HepG2 (cell line): ENCODE results near the gene BIN1. TPM values are rescaled to one million over a fixed set of nuclear protein-coding genes. Genes with fewer than 3 reads are reported as not detected.
A peak's percentile ranks its signal among the peaks of the same experiment; 100 is the strongest.

Experiments used
- ATAC-seq: fragments of 200-7000 bp; cut with Tn5 transposase; 3 replicates; pipeline ENCODE4 v1.9.1; 2020; ENCODE audit warnings: mild to moderate bottlenecking, moderate library complexity
- BruUV-seq: library from RNA; stranded (reverse); fragments of 400-500 nt; replicated peaks from 2 replicates; lab custom pipeline; 2021; lab: Mats Ljungman, UMichigan
- CTCF ChIA-PET: fragments of 300-600 bp; formaldehyde crosslinking; extraction: SDS; loops from one replicate; lab custom pipeline; 2021; ENCODE audit warnings: low total read pairs, inconsistent platforms, low intra/inter-chr PET ratio; lab: Yijun Ruan, JAX
- POLR2A ChIA-PET: fragments of 350-600 bp; sonication (Branson Sonifier 250); formaldehyde crosslinking; loops from one replicate; lab custom pipeline; 2020; ENCODE audit warnings: antibody characterized with exemption, inconsistent platforms; lab: Yijun Ruan, JAX
- DNase-seq: peaks from one replicate; pipeline ENCODE4 v3.0.0-alpha.2; 2015; ENCODE audit warnings: low spot score
- FAIRE-seq: peaks from 3 replicates; lab custom pipeline; 2011; peaks lifted over from hg19 to GRCh38; lab: Jason Lieb, UNC
- H2AFZ ChIP-seq: one replicate; pipeline ENCODE4 v1.6.1; 2011; ENCODE audit warnings: low read length, inconsistent platforms
- H3K27ac ChIP-seq: fragments of 300-600 bp; 3 replicates; pipeline ENCODE4 v1.8.0; 2011; ENCODE audit warnings: mixed run types, mild to moderate bottlenecking, mixed read lengths, low read length, inconsistent platforms; ENCODE audit not compliant: insufficient read depth; ENCODE audit errors: extremely low read length
- H3K27me3 ChIP-seq, 2 experiments: fragments of 200-600 bp in 1 of 2; 2 replicates in 1 of 2; 3 replicates in 1 of 2; pipeline versions ENCODE4 v1.6.0 to v1.8.0; 2011; ENCODE audit warnings: low read length in 2 of 2, mild to moderate bottlenecking in 2 of 2, moderate library complexity in 2 of 2, inconsistent platforms in 1 of 2; ENCODE audit not compliant: insufficient read depth in 2 of 2, control insufficient read depth in 1 of 2
- H3K36me3 ChIP-seq, 2 experiments: fragments of 200-600 bp in 1 of 2; replicated peaks in 1 of 2; 2 replicates in 1 of 2; 3 replicates in 1 of 2; pipeline versions ENCODE4 v1.5.1 to v1.8.0; 2011; ENCODE audit warnings: low read length in 2 of 2, inconsistent platforms in 1 of 2; ENCODE audit not compliant: insufficient read depth in 2 of 2, control insufficient read depth in 1 of 2
- H3K4me1 ChIP-seq: 2 replicates; pipeline ENCODE4 v1.5.1; 2012; ENCODE audit warnings: low read length, inconsistent platforms; ENCODE audit not compliant: insufficient read depth
- H3K4me2 ChIP-seq: 2 replicates; pipeline ENCODE4 v1.6.0; 2011; ENCODE audit warnings: low read depth, low read length, inconsistent platforms
- H3K4me3 ChIP-seq, 3 experiments: fragments of 200-600 bp in 1 of 3; sonication (generic), shearing (Covaris generic) in 1 of 3; replicated peaks in 1 of 3; 2 replicates each; pipeline ENCODE4 v1.5.1; 2011 to 2016; ENCODE audit warnings: low read length in 3 of 3, inconsistent platforms in 2 of 3, low read depth in 2 of 3, mild to moderate bottlenecking in 2 of 3, control low read depth in 1 of 3, mixed read lengths in 1 of 3; ENCODE audit not compliant: insufficient read depth in 1 of 3
- H3K79me2 ChIP-seq: one replicate; pipeline ENCODE4 v1.6.1; 2011; ENCODE audit warnings: low read length, inconsistent platforms; ENCODE audit not compliant: insufficient read depth
- H3K9ac ChIP-seq: 2 replicates; pipeline ENCODE4 v1.6.0; 2011; ENCODE audit warnings: mild to moderate bottlenecking, low read depth, low read length, inconsistent platforms; ENCODE audit not compliant: insufficient read depth
- H3K9me3 ChIP-seq: 2 replicates; pipeline ENCODE4 v1.5.1; 2012; ENCODE audit warnings: mild to moderate bottlenecking, low read length
- H4K20me1 ChIP-seq: 2 replicates; pipeline ENCODE4 v1.6.0; 2011; ENCODE audit warnings: inconsistent platforms, mild to moderate bottlenecking, low read length, moderate library complexity; ENCODE audit not compliant: insufficient read depth
- CC2D1A ChIP-seq: sonication (generic); formaldehyde crosslinking; IDR thresholded peaks from 2 replicates; pipeline ENCODE4 v1.8.1; 2023; ENCODE audit warnings: mild to moderate bottlenecking, missing genetic modification reagents
- FIP1L1 ChIP-seq: fragments of 200-400 bp; formaldehyde crosslinking; IDR thresholded peaks from 2 replicates; pipeline ENCODE4 v1.6.1; 2018; ENCODE audit warnings: low read depth, mild to moderate bottlenecking, low read length, moderate library complexity, borderline replicate concordance; ENCODE audit not compliant: insufficient read depth
- MAFG ChIP-seq: sonication (generic); formaldehyde crosslinking; IDR thresholded peaks from 2 replicates; pipeline ENCODE4 v1.5.1; 2020; ENCODE audit warnings: mild to moderate bottlenecking, missing genetic modification reagents
- NCOA1 ChIP-seq: sonication (generic); formaldehyde crosslinking; IDR thresholded peaks from 2 replicates; pipeline ENCODE4 v1.9.0; 2021; ENCODE audit warnings: missing genetic modification reagents
- ZNF253 ChIP-seq: sonication (generic); formaldehyde crosslinking; IDR thresholded peaks from 2 replicates; pipeline ENCODE4 v1.8.0; 2022; ENCODE audit warnings: mild to moderate bottlenecking, missing genetic modification reagents, borderline replicate concordance
- WGBS: methylation state at CpG from one replicate; pipeline ENCODE4 v1.1.6; 2017; ENCODE audit warnings: low lambda C conversion rate; 5-methylcytosine and 5-hydroxymethylcytosine counted together
- in situ Hi-C: cut with HindIII; loops from 2 replicates; pipeline ENCODE4 v1.10.0; 2017; ENCODE audit warnings: low pct_unique_long_range_greater_than_20kb; ENCODE audit not compliant: extremely low pct_ligation_motif_present
- intact Hi-C: fragments of 100-400 bp; cut with micrococcal nuclease; formaldehyde crosslinking; loops from one replicate; pipeline ENCODE4 v1.10.0; 2022; ENCODE audit not compliant: unreplicated experiment
- polyA plus RNA-seq, 8 experiments: library from polyadenylated mRNA; depleted of rRNA in 3 of 8; stranded (reverse) in 7 of 8; unstranded in 1 of 8; fragments of >200 nt; fragmentation: Illumina TruSeq in 4 of 8; extraction: Trizol in 4 of 8; gene quantifications; 2 replicates each; pipeline versions ENCODE4 v1.2.1 to v1.2.3, GENCODE V29; 2011 to 2016; ENCODE audit warnings: low read depth in 4 of 8, missing spikeins in 1 of 8, mixed read lengths in 1 of 8; ENCODE audit not compliant: insufficient read depth in 1 of 8
- total RNA-seq, 5 experiments: library from RNA; depleted of rRNA; stranded (reverse); fragments of >200 nt; fragmentation: Illumina TruSeq; extraction: Trizol; gene quantifications; 2 replicates each; pipeline ENCODE4 v1.2.3, GENCODE V29; 2016; ENCODE audit warnings: low read depth in 1 of 5
- TF ChIP-seq, protein P1 (sequence below): sonication (generic); formaldehyde crosslinking; IDR thresholded peaks from one replicate; pipeline ENCODE4 v1.5.1; 2020; ENCODE audit warnings: mild to moderate bottlenecking, missing genetic modification reagents; ENCODE audit errors: not compliant biosample characterization

The BIN1 gene
- total and polyA plus RNA-seq, 2 of the 13 experiments (the other 11 are each of a cell fraction or from before 2014, with no cell fraction given), result 0.93 to 1.2 TPM

DNA sequence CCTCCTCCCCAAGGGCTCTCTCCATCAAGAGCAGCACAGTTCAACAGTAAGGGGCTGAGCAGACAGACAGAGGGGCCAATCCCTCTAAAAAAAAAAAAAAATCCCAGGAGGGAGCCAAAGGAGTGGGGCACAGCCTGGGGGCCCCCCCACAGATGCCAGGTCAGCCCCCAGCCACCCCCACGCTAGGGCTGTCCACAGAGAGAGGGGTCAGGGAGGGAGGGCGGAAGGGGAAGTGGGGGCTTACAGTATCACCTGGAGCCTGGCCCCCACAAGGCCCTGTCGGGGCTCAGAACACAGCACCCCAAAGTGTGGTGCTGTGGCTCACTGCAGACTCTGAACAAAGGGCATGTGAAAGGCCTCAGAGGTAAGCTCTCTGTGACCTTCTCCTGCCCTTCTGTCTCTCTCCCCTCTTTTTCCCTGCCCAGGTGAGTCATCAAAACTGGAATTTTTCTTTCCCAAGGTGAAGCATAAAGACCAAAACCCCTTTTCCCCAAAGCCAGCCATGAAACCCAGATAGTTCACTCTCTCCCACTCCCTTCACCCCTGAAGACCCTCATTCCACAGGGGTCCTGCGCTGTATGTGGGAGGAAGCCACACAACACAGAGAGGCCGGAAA, 13.9 kb downstream of the BIN1 start:
- ATAC-seq (no peak), DNase-seq (no peak), FAIRE-seq (no peak)
- H3K4me2 ChIP-seq, result no peak overlapping the region
- no peak overlapping the region for H3K4me3 ChIP-seq
- POLR2A ChIA-PET, result no interaction called here
- in situ Hi-C loops (no loop called here), intact Hi-C loops (no loop called here)
- no TSS peak for BruUV-seq
- H3K4me1 ChIP-seq, result no peaks in the 10 kb centered on the region
- H2AFZ ChIP-seq, result no peak overlapping the region
- 80% methylated on average over 4 of the region's 5 CpGs for WGBS
- TF ChIP-seq NCOA1 (CRISPR knock-in tag) (no peak), ZNF253 (CRISPR knock-in tag) (no peak), CC2D1A (CRISPR knock-in tag) (no peak), FIP1L1 (no peak)
- H4K20me1 ChIP-seq, result no peaks in the 10 kb centered on the region
- no peaks in the 10 kb centered on the region for H3K9me3 ChIP-seq
- H3K9ac ChIP-seq, result no peak overlapping the region
- CTCF ChIA-PET, result no interaction called here
- no peaks in the 10 kb centered on the region for H3K79me2 ChIP-seq
- H3K36me3 ChIP-seq, result no peaks in the 10 kb centered on the region
- H3K27me3 ChIP-seq, result peaks cover 3 to 13% of the 10 kb centered on the region in 2 experiments; a peak in 3 of 5 replicates
- H3K27ac ChIP-seq, result no peak overlapping the region

DNA sequence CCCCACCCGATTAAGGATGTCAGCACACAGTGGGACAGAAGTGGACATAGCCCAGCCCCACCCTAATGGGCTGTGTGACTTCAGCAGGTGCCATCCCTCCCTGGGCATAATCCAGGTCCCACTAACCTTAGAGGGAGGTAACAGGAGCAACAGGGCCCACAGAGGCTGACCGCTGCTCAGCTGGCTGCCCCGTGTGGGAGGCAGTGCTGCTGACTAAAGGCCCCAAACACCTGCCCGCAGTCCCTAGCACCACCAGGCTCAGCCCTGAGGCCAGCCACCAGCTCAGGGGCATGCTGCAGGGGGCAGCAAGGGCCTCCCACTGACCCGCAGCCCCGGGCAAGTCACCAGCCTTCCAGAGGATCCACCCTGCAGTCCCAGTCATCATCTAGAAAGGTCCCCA, 14.6 kb downstream of the BIN1 start:
- POLR2A ChIA-PET, result no interaction called here
- ATAC-seq (no peak), DNase-seq (no peak)
- Histone ChIP-seq H3K9me3 (no peaks in the 10 kb centered on the region), H3K36me3 (no peaks in the 10 kb centered on the region), H3K4me3 (no peak overlapping the region), H2AFZ (no peak overlapping the region), H3K4me1 (no peaks in the 10 kb centered on the region), H3K9ac (no peak overlapping the region), H3K4me2 (no peak overlapping the region), H3K79me2 (no peaks in the 10 kb centered on the region)
- in situ Hi-C loops, result no loop called here
- CTCF ChIA-PET, result no interaction called here
- no TSS peak for BruUV-seq
- WGBS, result 37% methylated on average over 4 of the region's 6 CpGs
- TF ChIP-seq MAFG (CRISPR knock-in tag), result 0 out of 2 replicates have a peak, but pooled peaks have one; percentile 19
- TF ChIP-seq, protein P1, sequence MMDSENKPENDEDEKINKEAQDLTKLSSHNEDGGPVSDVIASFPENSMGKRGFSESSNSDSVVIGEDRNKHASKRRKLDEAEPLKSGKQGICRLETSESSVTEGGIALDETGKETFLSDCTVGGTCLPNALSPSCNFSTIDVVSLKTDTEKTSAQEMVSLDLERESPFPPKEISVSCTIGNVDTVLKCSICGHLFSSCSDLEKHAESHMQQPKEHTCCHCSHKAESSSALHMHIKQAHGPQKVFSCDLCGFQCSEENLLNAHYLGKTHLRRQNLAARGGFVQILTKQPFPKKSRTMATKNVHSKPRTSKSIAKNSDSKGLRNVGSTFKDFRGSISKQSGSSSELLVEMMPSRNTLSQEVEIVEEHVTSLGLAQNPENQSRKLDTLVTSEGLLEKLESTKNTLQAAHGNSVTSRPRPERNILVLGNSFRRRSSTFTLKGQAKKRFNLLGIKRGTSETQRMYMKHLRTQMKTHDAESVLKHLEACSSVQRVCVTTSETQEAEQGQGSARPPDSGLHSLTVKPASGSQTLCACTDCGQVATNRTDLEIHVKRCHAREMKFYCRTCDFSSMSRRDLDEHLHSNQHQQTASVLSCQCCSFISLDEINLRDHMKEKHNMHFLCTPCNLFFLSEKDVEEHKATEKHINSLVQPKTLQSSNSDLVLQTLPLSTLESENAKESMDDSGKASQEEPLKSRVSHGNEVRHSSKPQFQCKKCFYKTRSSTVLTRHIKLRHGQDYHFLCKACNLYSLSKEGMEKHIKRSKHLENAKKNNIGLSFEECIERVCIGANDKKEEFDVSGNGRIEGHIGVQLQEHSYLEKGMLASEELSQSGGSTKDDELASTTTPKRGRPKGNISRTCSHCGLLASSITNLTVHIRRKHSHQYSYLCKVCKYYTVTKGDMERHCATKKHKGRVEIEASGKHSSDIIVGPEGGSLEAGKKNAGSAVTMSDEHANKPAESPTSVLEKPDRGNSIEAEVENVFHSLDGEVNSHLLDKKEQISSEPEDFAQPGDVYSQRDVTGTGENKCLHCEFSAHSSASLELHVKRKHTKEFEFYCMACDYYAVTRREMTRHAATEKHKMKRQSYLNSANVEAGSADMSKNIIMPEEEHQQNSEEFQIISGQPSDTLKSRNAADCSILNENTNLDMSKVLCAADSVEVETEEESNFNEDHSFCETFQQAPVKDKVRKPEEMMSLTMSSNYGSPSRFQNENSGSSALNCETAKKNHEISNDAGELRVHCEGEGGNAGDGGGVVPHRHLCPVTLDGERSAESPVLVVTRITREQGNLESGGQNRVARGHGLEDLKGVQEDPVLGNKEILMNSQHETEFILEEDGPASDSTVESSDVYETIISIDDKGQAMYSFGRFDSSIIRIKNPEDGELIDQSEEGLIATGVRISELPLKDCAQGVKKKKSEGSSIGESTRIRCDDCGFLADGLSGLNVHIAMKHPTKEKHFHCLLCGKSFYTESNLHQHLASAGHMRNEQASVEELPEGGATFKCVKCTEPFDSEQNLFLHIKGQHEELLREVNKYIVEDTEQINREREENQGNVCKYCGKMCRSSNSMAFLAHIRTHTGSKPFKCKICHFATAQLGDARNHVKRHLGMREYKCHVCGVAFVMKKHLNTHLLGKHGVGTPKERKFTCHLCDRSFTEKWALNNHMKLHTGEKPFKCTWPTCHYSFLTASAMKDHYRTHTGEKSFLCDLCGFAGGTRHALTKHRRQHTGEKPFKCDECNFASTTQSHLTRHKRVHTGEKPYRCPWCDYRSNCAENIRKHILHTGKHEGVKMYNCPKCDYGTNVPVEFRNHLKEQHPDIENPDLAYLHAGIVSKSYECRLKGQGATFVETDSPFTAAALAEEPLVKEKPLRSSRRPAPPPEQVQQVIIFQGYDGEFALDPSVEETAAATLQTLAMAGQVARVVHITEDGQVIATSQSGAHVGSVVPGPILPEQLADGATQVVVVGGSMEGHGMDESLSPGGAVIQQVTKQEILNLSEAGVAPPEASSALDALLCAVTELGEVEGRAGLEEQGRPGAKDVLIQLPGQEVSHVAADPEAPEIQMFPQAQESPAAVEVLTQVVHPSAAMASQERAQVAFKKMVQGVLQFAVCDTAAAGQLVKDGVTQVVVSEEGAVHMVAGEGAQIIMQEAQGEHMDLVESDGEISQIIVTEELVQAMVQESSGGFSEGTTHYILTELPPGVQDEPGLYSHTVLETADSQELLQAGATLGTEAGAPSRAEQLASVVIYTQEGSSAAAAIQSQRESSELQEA (CRISPR knock-in tag), result no peak
- TF ChIP-seq, all 625 proteins: peak for 1
- no peaks in the 10 kb centered on the region for H4K20me1 ChIP-seq
- no peak overlapping the region for H3K27ac ChIP-seq
- peaks cover 5 to 15% of the 10 kb centered on the region in 2 experiments; a peak in 3 of 5 replicates for H3K27me3 ChIP-seq
- intact Hi-C loops, result no loop called here
- FAIRE-seq, result no peak
